ENCODE measurements around the gene MPDZ.
"Not testable (repeated sequence)": the region's sequence is repeated elsewhere in the genome, so short reads cannot be mapped to it uniquely, and the experiment has no call there.

- TF ChIP-seq EZH2 (IDR thresholded peaks at IDR 0.05; ENCODE audit: low read length); CTCF (optimal IDR thresholded peaks at IDR 0.05 in 1 of 3, IDR thresholded peaks at IDR 0.05 in 1 of 3, conservative IDR thresholded peaks at IDR 0.05 in 1 of 3; ENCODE audit: extremely low read depth in 1 of 3, insufficient read depth in 2 of 3, low read length in 3 of 3): not testable (repeated sequence)
Measured at GRCh38 chr9:13222733-13223132, 56.8 kb downstream of the MPDZ start.

Measured in keratinocyte (primary cell).